Kasumi-1 (cell line): ENCODE results near the gene TMPRSS9.
"Not testable (repeated sequence)": the region's sequence is repeated elsewhere in the genome, so short reads cannot be mapped to it uniquely, and the experiment has no call there.

ENCODE experiments used
- DNase-seq, 2 experiments: peaks; one replicate each; lab custom pipeline; 2025; lab: John Stamatoyannopoulos, UW

The TMPRSS9 gene

DNA sequence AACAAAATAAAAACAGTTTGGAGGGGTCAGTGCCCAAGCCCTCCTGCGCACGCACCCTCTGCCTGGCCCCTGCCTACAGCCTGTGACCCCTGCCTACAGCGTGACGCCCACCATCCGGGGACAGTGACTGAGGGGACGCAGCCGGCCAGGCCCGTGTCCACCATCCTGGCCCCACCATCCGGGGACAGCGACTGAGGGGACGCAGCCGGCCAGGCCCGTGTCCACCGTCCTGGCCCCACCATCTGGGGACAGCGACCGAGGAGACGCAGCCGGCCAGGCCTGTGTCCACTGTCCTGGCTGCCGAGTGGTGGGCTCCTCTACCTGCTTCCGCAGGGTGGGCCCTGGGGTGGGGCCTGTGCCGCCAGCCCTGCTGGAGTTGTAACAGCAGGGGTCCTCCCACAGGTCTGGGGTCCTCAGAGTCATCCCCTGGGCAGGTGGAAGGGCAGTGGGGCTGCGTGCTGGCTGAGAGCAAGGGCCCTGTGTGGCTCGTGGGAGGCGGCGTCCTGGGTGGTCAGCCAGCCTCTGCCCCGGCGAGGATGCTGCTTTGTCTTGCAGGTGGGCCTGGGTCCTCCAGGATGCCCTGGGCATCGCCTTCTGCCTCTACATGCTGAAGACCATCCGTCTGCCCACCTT, 17.3 kb upstream of the TMPRSS9 start:
- DNase-seq, result no peak

DNA sequence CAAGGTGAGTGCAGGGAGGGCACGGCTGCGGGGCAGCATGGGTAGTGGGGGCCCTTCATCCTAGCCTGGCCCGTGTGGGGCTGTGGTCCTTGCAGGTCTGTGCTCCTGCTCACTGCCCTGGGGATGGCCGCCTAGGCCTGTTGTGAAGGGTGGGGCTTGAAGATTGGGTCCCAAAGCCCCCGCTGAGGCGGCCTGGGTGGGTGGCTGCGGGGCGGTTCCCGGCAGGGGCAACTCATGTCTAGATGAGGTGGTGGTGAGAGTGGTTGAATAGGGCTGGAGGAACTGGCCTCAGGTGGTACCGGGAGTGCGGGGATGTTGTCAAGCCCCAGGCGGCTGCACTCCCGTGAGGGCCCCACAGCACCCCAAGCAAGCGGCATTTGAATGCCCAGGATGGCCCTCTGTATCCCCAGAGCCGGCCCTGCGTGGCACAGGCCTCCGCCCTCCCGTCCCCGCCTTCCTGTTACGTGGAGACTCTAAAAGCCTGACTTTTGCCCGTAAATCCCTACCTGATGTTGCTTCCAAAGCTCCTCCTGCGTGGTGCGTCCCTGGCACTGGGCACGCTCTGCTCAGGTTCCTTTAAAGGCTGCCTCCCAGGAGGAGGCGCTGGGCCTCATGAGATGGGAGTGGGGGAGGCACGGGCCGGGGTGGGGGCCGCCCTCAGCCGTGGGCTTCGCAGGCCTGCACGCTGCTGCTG, 16.6 kb upstream of the TMPRSS9 start:
- no peak for DNase-seq

DNA sequence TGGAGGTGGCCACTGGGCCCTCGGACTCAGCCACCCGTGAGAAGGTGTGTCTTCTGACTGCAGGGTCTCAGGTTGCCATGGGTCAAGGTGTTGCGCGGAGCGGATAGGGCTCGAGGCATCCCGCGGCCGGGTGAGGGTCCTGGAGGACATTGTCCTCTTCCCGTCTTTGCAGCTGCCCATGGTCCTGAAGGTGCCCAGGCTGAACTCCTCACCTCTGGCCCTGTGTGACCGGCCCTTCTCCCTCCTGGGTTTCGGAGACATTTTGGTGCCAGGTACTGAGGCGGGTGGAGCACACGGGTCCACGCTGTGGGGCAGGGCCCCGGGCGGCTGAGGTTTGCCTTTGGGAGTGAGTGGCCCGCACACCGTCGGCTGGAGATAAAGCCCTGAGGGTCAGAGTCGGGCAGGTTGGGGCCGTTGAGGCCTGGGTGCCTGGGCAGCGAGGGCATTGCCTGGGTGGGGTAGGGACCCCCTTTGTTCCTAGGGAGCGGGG, 15.6 kb upstream of the TMPRSS9 start:
- no peak for DNase-seq

DNA sequence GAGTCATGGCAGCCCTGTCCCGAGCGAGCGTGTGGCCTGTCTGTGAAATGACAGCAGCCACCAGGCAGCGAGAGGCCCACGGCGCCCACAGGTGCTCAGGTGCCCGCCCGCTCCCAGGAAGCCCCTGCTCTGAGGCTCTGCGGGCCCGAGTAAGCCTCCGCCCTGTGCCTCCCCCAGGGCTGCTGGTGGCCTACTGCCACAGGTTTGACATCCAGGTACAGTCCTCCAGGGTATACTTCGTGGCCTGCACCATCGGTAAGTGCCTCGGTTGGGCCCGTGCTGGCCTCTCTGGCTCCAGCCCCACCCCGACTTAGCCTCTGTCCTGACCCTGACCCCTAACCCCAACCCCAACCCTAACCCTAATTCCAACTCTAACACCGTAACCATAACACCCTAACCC, 15.0 kb upstream of the TMPRSS9 start:
- DNase-seq, result no peak

DNA sequence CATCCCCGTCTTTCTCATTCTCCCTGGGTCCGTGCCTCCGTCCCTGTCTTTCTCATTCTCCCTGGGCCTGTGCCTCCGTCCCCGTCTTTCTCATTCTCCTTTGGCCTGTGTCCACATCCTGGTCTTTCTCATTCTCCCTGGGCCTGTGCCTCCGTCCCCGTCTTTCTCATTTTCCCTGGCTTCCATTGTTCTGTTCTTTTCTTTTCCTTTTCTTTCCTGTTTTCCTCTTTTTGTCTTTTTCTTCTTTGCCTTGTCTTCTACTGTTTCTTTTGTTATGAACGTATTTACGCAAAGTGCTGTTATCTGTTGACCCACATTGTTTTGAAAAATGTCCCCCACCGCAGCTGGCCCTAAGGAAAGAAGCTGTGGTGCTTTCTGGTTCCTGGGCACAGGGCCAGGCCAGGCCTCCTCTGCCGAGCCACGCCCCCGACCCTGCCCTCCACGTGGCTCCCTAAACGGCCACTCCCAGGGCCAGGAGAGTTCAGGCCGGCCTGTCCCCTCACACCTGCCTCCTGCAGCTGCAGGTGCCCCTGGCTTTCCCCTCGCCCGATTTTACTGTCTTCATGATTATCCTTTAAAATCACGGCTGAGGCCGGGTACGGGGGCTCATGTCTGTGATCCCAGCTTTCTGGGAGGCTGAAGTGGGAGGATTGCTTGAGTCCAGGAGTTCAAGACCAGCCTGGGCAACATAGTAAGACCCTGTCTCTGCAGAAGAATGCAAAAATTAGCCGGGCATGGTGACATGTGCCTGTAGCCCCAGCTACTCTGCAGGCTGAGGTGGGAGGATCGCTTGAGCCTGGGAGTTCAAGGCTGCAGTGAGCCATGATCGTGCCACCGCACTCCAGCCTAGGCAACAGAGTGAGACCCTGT, 14.0 kb upstream of the TMPRSS9 start:
- no peak for DNase-seq

DNA sequence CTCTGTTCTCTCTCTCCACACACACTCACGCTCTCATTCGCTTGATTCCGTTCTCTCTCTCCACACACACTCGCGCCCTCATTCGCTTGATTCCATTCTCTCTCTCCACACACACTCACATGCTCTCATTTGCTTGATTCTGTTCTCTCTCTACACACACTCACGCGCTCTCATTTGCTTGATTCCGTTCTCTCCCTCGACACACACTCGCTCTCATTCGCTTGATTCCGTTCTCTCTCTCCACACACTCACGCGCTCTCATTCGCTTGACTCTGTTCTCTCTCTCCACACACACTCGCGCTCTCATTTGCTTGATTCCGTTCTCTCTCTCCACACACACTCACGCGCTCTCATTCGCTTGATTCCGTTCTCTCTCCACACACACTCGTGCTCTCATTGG, 10.2 kb upstream of the TMPRSS9 start:
- DNase-seq, result not testable (repeated sequence)

DNA sequence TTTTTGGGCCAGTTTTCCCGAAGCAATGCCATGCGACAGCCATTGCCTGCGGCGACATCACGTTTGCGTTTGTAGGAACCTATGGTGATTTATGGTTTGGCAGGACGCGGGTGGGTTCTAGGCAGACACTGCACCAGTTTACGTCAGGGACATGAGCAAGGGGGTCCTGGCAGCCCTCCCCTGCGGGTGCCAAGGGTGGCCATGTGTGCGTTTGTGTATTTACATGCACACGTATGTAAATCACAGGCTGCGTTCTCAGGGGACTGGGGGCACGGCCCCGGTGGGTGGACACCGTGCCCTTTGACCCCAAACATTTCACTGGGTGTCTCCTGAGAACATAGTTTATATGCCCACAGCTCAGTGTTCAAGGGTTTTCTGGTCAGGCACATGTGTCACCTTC, 9.4 kb upstream of the TMPRSS9 start:
- no peak for DNase-seq

DNA sequence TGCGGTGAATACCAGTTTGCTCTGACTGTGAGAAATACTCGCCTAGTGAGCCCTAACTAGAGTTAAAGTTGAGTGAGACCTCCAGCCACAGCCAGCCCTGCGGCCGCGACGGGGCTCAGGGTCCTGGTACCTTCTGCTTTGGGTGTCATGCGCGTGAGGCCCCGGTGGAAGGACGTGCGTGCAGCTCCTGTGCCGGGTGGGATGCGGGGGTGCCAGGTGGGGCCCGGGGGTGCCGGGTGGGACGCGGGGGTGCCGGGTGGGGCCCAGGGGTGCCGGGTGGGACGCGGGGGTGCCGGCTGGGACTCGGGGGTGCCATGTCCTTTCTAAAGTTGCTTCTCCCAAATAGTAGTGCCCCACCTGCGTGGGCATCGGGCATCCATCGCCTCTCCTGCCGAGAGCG, 8.5 kb upstream of the TMPRSS9 start:
- no peak for DNase-seq

DNA sequence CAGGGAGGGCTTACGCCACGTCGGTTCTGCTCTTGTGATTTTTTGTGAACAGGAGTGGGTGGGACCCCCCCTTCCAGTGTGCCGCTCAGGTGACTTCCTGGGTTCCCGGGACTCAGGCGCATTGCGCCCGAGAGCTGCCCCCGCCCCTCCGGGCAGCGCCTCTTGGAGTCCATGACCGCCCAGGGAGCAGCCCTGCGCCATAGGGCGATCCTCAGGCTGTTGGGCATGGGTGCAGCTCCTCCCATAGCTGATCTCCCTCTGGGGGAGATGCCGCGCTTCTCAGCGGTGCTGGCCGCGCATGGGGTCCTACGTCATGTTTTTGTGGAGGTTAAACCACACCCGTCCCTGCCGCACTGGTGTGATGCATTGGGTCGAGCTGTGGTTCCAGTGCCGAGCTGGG, 7.9 kb upstream of the TMPRSS9 start:
- no peak for DNase-seq

DNA sequence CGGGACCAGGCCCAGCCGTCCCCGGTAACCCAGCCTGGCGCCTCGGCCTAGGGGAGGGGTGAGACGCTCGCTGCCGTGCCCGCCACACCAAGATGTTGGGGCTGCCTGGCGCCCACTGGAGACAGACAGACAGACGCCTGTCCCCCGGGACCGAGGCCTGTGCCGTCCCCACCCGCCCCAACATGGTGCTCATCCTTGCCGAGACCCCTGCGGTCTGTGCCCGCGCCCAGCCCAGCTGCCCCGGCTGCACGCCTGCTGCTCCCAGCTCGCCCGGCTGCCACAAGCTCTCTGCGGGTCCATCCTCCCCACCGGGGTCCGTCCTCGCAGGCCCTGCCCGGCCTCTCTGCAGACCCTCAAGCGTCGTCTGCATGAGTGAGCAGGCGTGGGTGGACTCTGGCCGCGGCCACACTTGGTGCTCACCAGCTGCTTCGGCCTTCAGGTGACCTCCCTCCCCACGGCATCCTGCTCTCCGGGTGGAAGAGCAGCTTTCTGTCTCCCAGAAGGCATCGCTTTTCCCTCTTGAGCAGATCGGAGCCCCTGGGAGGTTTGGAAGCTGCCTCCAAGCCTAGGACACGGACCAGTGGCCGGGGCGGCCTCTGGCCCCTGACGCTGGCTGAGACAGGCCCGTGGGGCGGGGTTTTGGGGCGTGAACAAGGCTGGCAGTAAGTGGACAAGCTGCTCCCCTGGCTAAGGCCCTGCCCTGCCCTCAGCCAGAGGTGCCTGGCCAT, 6.7 kb upstream of the TMPRSS9 start:
- DNase-seq, result no peak

DNA sequence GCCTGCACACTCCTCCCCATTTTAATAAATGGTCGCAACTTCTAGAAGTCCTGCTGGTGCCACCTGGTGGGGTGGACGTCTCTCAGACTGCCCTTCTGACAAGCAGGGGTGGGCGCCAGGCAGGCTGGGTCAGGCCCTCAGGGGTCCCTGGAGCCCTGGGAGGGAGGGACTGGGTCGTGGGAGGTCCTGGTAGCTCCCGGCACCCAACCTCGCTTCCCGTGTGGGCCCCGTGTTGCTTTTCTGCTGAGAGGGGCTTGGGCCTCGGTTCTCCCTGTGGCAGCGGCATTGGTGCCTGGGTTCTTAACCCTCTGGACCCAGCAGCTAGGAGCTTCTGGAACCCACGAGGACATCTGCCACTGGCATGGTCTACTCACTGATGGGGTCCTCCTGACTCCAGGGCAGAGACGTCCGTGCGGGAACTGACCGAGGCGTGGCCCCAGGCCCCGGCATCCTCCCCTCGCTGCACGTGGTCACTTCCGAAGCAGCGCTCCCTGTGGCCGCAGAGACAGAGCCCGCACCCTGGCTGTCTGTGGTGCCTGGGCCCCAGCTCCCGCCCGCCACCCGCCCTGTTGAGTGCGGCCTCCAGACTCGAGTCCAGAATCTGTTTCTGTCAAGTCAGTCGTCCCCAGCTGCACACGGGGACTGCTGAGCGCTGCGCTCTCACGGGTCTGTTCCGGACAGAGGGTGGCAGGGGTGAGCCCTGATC, 6.0 kb upstream of the TMPRSS9 start:
- no peak for DNase-seq

DNA sequence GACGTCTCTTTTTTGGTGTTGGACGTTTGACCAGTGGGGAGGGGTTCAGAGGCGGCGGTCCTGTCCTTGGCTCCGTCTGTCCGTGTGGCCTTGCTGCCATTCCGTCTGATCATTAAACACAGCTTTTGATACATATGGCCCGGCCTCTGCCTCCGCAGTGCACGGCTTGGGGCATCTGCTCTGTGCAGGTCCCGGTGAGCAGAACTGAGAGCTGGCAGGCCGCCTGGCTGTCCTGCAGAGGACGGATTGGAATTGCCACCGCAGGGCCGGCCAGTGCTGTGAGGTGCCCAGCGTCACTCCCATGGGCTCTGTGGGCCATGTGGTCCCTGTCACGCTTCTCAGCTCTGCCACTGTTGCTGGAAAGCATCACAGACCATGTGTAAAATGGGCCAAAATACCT, 5.4 kb upstream of the TMPRSS9 start:
- DNase-seq, result no peak

DNA sequence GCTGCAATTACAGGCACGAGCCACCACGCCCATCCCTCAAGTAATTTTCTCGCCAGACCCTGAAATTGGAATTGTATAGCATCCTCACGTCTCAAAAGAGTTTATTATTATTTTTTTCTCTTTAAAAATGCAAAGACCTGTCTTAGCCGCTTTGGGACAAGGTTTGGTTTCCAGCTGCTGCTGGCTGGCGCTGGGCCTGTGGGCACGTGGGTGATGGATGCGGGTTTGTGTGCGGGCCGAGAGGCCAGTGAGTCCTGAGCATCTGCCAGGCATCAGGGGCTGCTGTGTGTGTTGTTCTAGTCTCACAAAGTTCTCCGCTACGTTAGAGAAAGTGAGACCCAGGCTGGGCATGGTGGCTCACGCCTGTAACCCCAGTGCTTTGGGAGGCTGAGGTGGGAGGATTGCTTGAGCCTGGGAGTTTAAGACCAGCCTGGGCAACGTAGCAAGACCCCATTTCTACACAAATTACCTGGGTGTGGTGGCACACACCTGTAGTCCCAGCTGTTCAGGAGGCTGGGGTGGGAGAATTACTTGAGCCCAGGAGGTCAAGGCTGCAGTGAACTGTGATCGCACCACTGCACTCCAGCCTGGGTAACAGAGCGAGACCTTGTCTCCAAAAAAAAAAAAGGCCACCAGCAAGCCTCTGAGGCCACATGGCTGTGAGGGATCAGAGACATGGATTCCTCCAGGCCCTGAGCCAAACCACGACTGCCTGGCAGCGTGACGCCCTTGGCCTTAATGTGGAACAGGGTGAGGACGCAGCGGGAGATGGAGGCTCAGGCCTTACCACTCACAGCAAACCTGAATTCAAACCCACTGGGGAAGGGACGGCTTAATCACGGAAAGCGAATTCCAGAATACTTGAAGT, 4.7 kb upstream of the TMPRSS9 start:
- no peak for DNase-seq

DNA sequence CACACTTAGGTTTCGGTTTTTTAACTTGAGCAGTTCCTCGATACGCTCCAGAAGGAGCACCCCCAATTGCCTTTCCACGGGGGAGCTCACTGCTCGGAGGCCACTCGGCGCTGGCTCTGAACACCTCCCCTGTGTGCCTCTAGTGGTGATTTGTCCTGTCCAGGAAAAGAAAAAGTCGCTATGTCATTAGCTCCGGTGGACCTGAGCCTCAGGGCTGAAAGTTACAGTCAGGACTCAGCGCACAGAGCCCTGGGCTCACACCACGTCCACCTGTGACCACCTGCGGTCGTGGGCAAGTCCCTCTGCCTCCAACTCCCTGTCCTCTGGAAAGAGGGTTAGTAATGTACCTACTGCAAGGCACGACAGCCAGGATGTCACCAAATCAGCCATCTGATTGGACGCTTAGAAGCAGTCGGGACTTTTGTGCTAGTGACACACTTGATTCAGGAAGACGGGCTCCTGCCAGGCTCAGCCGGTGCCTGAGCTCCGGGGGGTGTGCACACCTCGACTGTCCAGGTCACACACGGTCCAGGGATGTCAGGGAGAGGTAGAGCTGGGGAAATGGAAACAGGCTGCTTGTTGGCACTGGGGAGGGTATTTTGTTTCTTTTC, 3.9 kb upstream of the TMPRSS9 start:
- DNase-seq, result no peak

DNA sequence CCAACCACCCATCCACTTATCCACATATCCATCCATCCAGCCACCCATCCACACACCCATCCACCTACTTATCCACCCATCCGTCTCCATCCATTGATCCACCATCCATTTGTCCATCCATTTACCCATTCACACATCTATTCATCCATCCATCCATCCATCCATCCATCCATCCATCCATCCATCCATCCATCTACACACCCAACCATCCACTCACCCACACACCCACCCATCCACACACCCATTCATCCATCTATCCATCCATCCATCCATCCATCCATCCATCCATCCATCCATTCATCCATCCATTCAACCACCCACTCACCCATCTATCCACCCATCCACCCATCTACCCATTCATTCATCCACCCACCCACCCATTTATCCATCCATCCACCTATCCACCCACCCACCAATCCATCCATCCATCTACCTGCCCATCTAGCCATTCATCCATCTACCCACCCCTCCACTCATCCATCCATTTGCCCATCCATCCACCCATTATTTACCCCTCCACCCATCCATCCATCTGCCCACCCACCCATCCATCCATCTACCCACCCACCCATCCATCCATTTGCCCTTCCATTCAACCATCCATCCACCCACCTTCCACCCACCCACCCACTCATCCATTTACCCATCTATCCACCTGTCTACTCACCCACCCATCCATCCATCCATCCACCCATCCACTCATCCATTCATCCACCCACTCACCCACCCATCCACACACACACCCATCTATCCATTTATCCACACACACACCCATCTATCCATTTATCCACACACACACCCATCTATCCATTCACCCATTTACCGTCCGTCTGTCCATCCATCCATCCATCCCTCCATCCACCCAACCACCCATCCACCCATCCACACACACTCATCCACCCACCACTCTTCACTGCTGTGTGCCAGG, 2.5 kb upstream of the TMPRSS9 start:
- no peak for DNase-seq

DNA sequence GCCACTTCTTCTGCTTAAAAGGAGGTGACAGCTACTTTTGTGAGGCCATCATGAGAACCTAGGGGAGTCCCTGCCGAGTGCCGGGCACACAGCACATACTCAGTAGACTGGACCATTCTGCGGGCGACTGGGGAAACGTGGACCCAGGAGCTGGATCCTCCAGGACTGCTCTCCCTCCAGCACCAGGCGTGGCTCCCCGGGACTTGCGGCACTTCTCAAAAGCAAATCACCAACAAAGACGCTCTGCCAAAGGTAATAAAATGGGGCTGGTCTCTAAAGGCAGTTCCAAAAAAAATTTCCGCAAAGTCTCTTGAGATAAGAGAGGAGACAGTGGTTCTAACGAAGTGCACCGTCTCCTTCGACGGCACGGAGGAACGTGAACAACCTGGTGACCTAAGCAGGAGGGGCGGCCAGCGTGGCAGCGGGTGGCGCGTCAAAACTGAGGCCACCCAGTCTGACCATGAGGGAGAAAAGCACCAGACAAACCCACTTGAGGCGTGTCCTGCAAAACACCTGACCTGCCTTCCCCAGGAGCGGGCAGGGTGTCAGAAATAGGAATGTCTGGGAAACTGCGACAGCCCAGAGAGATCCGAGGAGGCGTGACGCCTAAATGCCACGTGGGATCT, 1.4 kb upstream of the TMPRSS9 start:
- no peak for DNase-seq

DNA sequence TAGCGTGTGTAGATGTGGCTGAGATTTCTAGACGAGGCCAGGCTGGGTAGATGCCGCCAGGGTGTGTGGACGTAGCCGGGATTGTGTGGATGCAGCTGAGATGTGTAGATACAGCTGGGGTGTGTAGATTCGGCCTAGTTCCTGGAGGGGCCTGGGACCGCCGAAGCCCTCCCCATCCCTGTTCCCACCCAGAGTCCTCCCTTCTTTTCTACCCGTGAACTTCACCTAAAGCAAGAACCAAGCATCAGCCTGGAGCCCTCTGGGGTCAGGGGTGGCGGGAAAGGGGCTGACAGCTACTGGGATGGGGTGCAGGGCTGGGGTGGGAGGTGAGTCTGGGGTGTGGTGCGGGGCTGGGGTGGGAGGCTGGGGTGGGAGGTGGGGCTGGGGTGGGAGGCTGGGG, 768 bp downstream of the TMPRSS9 start:
- DNase-seq, result no peak

DNA sequence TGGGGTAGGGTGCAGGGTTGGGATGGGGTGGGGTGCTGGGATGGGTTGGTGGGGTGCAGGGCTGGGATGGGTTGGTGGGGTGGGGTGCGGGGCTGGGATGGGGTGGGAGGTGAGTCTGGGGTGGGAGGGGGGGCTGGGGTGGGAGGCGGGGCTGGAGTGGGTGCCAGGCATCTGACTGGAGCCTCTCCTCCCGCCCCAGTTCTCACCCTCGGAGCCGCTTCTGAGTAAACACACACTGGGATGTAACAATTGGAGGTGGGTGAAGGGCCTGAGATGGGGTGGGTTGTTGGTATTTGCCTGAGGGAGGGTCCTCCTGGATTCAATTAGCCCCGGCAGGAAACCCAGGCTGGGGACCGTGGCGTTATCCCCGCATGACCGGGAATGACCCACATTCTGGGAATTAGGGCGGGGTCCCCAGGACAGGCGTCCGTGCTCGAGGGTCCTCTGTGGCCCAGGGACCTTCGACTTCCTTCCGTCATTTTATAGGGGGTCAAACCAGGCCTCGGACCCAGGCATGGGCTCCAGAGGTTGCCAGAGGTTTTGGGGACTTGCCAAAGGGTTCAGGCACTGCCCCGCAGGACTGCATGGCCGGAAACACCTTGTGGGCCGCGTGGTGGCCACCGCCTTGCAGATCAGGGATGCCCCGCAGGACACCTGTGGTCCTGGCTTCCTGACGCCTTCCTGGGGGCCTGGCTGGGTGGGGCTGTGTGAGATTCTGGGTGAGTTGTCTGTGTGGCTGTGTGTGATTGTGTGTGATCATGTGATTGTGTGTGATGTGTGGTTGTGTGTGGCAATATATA, 1.4 kb downstream of the TMPRSS9 start:
- DNase-seq, result no peak
